HTERT RPE-1 (cell line): ENCODE measurements around the gene PHACTR1.
"Not testable (repeated sequence)": the region's sequence is repeated elsewhere in the genome, so short reads cannot be mapped to it uniquely, and the experiment has no call there.

Experiments
- in situ Hi-C: fragments of 300-500 bp; cut with MboI; formaldehyde crosslinking; loops from 4 replicates; pipeline ENCODE4 v1.14.3; 2020; ENCODE audit warnings: low sequenced_read_pairs

The PHACTR1 gene

DNA sequence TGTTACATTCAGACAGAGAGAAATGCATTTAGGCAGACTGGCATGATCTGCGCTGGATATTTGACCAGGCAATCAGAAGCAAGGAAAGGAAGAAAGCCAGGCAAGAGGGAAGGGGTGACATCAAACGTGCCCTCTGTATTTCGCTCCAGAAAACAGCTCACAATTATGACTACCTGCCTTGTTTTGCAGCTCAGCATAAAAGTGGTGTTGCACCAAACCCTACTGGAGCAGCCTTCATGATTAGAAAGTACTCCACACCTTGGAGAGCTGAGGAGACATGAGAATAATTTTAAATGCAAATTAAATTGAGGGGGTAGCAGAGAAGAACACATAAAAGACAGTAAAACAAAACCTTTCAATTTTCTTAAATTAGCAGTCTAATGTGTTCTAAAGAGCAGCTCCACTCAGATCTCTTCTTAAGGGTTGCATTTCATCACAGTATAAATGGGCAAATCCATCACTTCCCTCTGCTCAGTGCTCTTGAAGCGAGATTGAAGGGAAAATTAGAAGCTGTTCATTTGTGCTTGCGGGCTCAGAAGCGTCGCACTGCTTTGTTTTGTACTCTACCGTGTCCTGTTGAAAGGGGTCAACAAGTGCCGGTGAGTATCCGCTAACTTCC, at the start of gene PHACTR1:
PHACTR1 (plus strand) TSS at position 470 of the 619 bp plus-strand sequence.
- in situ Hi-C loops = no loop called here

DNA sequence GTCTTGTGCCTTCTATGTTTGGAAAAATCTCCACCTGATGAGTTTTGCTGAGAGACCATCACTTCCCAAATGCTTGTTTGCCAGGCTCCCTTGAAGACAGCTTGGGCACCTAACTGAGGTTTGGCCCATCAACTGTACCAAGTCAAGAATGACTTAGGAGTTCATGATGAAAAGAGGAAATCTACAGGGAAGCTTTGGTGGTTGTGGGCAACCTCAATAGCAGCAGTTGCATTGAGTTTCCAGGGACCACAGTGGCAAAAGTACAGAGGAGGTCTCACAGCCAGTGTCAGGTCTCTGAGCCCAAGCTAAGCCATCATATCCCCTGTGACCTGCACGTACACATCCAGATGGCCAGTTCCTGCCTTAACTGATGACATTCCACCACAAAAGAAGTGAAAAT, 49.7 kb upstream of the PHACTR1 start:
- in situ Hi-C loops = no loop called here

DNA sequence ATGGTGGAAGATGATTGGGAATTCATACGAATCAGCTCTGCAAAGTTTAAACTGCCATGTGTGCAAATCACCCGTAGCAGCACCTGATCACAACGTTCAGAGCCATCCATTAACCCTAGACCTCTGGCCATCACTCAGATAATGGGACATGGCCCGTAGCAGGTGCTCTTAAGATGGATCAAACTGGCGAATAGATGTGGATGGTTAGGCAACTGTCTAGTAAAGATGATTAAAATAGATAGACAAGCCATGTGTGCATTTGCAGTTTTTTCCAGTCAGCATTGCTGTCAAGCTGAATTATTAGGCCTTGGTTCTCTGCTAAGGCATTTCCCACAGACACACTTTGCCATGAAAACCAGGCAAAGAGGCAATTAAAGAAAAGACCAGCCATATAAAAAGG, 40.6 kb upstream of the PHACTR1 start:
- in situ Hi-C loops = no loop called here

DNA sequence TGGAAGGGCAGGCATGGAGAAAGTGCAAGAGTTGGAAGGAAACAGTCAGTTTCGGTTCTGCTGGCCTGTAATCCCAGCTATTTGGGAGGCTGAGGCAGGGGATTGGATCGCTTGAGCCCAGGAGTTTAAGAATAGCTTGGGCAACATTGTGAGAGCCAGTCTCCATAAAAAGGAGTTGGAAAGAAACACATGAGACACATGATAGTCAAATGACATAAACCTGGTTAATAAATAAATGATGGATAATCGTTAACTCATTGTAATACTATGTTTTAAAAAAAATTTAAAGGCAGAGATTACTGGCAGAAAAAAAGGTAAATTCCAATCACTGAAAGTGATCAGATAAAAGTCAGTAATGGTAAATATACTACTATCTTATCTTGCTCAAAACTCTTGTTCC, 37.2 kb upstream of the PHACTR1 start:
- in situ Hi-C loops = no loop called here

DNA sequence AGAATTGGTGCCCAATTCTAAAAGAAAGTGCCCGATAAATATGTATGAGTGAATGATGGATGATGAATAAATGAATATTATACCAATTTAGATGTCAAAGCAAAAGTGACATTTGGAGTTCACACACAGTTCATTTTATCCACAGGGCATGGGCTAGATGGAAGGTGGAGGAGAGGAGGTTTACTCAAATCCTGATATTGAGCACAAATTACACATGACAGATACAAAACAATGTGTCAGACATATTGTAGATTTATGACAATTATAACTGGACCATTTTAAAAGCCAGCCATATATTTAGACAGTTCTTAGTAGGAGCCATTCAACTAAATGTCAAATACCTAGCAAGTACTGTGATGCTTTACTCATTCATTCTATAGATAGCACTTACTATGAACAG, 23.4 kb upstream of the PHACTR1 start:
- in situ Hi-C loops = no loop called here

DNA sequence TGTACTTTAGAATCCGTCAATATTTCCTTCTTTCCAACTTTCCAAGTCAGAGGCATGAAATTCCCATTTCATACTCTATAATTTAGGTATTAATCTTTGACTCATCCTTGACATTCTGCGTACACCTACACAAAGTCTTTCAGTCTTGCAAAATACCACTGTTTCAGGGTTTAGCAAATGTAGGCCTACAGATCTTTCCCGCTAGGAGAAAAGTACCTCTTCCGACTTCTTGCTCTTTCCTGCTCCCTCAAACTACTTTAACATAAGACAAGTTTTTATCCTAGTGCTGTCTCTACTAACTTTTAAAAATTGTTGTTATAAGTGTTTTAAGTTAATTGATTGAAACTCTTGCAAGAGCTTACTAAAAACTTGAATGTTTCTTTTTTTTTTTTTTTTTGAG, 18.3 kb upstream of the PHACTR1 start:
- in situ Hi-C loops = no loop called here

DNA sequence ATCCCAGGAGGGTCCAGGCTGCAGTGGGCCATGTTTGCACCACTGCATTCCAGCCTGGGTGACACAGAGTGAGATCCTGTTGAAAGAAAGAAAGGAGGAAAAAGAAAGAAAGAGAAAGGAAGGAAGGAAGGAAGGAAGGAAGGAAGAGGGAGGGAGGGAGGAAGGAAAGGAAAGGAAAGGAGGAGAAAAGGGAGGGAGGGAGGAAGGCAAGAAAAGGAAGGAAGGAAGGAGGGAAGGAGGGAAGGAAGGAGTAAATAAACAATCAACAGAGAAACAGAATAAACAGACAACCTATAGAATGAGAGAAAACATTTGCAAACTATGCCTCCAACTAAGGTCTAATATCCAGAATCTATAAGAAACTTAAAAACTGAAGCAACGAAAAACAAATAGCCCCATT, 11.6 kb upstream of the PHACTR1 start:
- in situ Hi-C loops = no loop called here

DNA sequence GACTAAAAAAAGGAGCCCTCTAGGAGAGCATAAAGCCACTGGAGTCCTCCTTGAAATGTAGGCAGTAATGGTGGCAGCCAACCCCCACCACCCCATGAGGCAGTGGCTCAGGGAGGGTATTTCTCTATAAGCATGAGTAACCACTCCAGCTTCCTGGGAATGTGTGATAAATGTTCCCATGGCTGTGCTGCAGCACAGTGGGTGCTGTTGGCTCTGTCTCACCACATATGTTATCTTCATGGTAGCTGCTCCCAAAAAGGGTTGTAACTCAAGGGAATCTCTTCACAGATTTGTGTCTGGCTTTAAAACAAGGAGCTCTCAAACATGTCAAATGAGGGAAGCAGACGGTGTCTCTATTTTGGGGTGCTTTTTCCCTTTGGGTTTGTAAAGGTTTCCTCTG, 7.5 kb upstream of the PHACTR1 start:
- in situ Hi-C loops = no loop called here

DNA sequence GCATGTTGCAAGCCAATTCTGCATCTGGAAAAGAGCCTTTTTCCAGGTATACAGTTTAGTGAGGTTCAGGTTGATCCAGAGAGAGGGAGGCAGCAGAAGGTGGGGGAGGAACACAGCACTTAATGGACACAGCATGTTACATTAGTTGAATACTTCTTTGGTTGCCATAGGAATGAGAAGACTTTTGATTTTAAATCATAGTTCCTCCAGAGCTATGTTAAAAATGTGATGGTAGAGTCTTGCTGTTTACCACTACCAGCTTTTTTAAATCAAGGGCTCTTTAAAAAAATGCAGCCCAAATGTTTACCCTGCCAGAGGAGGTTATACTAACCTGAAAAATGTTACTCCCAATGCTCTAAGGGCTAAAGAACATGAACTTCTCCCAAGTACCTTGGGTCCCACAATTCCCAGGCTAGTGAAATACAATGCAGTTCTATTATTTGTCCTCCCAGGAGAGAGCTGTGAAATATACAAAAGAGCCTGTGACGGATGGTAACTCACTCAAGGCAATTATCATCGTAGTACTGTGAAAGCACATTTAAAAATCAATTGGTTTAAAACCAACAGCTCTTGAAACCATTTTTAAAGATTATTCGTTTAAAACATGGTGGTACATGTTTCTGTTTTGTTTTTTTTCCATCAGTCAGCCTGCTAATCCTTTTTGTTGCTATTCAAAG, 6.9 kb upstream of the PHACTR1 start:
- in situ Hi-C loops = no loop called here

DNA sequence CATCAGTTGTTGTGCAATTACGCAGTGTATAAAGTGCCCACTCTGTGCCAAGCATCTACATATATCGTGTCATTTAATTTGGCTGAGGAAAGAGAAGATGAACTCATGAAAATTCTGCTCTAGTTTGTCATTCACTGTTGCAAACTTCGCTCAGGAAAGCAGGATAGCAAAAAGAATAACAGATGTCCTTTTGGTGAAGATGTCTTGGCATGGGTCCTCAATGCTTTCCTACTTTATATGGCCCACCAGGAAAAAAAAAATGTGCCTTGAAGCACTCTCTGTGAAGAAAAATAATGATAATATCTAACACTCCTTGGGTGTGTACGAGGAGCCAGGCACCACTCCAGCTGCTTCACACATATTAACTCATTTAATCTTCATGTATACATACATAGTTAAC, 5.6 kb upstream of the PHACTR1 start:
- in situ Hi-C loops = no loop called here

DNA sequence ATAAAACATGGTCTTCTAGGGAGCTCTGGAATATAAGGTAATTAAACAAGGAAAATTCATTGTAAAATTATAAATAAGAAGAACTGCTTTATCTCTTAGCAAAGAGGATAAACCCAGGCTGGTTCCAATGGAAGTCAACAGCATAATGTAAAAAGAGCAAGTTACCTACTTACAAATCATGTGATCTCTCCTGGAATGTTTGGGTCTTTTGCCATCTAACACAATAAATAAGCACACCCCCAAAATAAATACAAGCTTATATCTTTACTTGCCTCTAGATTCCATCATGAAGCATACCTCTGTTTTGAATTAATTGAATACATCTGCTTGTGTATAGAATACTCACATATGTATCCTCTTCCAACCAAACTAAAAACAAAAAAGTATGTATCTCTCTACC, 2.5 kb upstream of the PHACTR1 start:
- in situ Hi-C loops = no loop called here

DNA sequence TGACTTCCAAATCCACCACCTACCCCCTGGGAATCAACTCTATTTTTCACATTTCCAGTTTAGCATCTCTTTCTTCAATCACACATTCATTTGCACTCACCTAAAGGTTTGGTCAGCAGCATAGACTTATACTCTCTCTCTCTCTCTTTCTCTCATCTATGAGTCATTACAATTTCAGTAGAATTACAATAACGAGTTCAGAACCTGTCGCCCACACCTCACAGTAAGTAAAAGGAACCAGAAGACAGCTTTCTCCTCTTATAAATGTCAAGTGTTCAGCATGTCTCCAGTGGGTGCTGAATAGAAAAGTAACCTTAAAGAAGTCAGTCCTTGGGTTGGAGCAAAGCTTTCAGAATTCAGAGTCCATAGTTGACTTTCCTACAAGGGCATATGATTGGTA, 1.1 kb upstream of the PHACTR1 start:
- in situ Hi-C loops = no loop called here

DNA sequence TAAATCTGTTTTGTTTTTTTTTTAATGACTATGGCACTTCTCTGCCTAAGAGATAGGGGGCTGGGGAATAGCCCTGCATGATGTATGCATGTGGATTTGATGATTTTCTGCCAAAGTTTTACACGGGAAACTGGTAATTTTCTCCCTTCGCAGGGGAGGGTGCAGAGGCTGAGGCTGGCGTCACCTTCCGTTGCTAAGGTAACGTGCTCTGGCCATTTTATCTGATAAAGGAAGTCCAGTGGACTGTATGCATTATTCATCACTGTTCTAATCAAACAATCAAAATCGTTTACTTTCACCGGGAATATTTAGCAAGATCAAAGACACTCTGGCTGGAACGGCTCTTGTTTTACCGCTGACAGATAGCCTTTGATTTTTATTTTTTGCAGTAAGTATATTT, 789 bp downstream of the PHACTR1 start:
- in situ Hi-C loops = no loop called here

DNA sequence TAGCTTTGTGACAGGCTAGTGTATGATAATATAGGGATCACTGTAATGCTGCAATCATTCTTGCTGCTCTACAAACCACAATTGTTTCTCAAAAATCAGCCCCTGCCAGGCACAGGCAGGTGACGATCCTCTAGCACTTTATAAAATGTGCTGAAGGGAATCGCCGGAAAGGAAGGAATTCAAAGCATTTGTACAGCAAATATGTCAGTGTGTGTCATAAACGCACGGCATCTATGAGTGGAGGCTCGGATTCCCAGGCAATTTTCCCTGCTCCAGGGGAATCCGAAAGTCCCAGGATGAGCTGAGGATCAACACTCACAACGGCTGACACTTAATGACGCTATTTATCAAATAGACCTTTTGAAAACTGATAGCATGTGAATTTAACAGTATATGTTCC, 1.4 kb downstream of the PHACTR1 start:
- in situ Hi-C loops = no loop called here

DNA sequence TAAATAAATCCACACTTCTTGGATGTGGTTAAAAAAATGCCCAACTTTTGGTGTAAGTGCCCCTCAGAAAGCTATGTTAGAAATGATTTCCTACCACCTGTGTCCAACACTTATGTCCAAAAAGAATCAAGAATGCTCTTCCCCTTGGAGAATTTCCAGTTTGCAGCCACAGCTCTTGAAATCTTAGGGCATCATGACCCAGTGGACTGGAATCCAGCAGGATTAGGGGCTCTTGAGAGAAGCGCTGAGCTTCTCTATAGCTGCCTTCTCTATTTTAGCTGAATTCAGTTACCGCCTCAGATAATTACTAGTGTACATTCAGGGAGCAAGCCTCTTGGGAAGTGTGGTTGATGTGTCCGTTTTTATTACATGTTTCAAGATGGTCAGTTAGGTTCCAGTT, 2.5 kb downstream of the PHACTR1 start:
- in situ Hi-C loops = no loop called here

DNA sequence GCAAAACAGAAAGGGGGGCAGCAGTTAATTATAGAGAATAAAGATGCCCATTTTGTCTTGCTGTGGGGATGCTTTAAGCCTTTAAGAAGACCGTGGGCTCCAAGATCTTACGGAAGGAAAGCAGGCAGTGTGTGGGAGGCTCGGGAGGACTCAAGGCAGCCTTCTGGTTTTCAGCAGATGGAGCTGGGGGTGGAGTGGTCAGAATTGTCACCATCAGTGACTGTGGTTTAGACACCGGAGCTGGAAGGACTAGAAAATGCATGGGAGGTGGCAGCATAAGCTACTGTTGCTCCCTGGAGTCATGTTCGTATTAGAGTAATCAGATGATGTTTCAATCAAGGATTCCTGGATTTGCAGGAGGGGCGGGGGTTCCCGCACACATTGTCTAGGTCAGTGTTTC, 3.7 kb downstream of the PHACTR1 start:
- in situ Hi-C loops = no loop called here

DNA sequence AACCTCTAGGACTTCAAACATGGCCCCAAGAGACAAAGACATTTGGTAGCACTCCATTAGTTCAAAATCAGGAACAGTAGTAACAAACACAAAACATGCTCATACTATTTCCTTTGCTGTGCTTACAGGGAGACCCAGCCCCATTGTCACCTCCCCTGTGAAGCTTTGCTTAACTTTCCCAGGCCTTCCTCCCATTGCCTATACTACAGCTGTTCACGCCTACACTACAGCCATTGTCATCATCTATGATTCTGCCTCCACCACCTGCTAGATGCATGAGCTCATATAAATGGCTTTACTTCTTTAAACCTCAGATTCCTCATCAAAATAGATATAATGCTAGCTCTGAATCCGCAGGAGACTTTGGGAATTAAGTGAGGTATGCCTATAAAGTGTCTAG, 8.7 kb downstream of the PHACTR1 start:
- in situ Hi-C loops = no loop called here

DNA sequence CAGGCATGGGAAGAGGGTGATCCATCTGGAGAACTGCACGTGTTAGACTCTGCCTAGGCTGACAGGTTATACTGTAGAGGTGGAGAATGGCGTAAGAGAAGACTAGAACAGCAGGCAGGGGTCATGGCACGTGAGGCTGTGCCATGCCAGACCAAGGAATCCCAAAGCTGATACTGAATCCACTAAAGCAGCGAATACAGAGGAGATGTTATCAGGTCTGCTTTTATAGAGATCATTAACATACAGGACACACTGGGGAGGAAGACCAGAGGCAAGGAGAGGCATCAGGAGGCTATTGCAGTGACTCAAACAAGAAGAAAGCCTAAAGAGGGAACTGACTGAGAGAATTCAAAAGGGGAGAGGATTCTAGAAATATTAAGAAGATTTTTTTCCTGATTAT, 12.9 kb downstream of the PHACTR1 start:
- in situ Hi-C loops = no loop called here

DNA sequence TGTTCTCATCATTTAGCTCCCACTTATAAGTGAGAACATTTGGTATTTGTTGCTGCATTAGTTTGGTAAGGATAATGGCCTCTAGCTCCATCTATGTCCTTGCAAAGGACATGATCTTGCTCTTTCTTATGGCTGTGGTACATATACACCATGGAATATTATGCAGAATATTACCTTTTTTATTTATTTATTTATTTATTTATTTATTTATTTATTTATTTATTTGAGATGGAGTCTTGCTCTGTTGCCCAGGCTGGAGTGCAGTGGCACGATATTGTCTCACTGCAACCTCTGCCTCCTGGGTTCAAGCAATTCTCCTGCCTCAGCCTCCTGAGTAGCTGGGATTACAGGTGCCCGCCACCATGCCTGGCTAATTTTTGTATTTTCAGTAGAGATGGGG, 14.2 kb downstream of the PHACTR1 start:
- in situ Hi-C loops = not testable (repeated sequence)

DNA sequence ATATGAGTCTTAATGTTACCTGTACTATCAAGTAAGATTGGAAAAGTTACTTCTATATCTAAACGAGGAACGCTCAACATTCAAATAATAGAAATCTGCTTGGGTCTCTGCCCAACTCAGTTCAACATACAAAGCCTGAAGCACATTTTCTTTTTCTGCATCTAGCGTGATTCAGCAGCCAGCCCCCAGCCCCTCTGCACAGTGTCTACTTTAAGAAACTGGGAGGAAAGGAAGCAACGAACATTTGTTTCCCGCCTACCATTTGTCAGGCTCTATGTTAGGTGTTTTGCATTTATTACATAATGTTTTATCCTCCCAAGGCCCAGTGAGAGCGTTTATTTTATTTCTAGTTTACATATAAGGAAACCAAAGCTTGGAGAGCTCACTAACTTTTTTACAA, 17.3 kb downstream of the PHACTR1 start:
- in situ Hi-C loops = no loop called here

DNA sequence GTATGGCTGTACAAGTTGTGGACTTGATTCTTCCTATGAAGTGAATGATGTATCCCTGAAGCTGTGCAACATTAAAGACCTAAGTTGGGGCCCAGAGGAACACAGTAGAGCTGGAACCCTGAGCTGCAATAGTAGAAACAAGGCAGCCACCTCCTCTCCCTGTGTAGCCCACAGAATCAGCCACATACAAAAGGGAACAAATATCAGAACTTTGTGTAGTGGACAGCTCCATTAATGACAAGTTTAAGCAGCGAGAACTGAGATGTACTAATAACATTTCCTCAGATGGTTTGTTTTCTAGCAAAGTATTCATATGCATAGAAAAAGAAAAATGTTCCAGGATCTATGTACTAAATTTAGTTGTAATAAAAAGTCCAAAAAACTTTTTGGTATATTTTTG, 19.2 kb downstream of the PHACTR1 start:
- in situ Hi-C loops = no loop called here

DNA sequence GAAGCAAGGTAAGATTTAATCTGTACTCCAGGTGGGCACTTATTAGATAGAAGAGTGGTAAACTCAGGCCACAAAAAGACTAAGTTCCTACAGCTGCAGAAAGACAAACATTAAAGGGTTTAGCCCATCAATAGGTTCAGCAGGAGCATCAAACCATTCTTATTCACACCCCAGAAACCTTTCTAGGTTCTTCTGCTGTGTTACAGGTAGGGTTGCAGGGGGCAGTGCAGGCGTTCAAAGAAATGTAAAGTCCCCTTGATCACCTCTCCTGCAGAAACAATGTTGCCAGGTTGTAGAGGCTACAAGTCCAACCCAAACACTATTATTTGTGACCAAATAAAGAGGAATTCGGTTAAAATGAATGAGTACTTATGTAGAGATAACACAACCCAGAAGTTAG, 31.8 kb downstream of the PHACTR1 start:
- in situ Hi-C loops = no loop called here
